GM18517 (cell line): ENCODE measurements around the gene ACO1.

Source experiments
- ATAC-seq: cut with Tn5 transposase; IDR thresholded peaks from one replicate; pipeline ENCODE4 v1.9.1; 2021; ENCODE audit warnings: mild to moderate bottlenecking, moderate library complexity; ENCODE audit not compliant: unreplicated experiment

ACO1 gene

GRCh38 chr9:32382565-32383320 lies 1.7 kb upstream of the ACO1 start:
- no peak for ATAC-seq

GRCh38 chr9:32384002-32384363 lies 460 bp upstream of the ACO1 start:
- no peak for ATAC-seq

- no peak for ATAC-seq
Observed at GRCh38 chr9:32385152-32385884, 875 bp downstream of the ACO1 start.

GRCh38 chr9:32385885-32386283 lies 1.4 kb downstream of the ACO1 start:
- no peak for ATAC-seq

GRCh38 chr9:32387256-32387655 lies 2.8 kb downstream of the ACO1 start:
- no peak for ATAC-seq

DNA sequence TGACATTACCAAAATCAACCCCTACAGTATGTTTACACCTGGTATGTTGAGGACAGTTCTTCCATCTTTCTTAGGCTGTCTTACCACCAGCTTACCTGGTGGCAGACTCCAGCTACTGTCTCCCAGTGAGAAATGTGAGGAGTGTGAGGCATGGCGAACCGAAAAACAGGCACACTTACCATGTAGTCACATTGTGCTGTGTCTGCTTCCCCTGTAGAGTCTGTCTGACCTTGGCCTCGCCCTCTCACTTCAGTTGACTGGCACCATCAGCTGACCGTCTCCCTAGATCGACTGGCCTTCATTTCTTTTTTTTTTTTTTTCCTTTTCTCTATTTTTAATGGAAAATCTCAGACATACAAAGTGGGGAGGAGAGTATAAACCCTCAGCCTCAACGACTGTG lies 4.9 kb downstream of the ACO1 start:
- ATAC-seq, result no peak

DNA sequence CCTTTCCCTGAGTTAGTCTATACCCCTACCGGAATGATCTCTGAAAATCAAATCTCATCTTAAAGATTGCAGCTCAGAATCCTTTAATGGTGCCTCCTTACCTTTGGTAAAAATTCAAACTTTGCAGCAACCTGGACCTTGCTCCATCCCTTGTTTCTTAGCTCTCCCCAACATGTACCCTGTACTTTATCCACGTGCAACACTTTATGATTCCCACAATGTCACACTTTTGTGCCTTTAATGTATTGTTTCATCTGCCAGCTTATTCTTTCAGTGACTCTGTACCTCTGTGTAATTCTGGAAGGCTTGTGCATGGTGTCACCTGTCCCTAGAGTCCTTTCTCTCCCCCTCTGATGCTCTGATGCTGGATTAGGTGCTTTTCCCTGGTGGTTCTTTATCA lies 9.5 kb downstream of the ACO1 start:
- no peak for ATAC-seq

DNA sequence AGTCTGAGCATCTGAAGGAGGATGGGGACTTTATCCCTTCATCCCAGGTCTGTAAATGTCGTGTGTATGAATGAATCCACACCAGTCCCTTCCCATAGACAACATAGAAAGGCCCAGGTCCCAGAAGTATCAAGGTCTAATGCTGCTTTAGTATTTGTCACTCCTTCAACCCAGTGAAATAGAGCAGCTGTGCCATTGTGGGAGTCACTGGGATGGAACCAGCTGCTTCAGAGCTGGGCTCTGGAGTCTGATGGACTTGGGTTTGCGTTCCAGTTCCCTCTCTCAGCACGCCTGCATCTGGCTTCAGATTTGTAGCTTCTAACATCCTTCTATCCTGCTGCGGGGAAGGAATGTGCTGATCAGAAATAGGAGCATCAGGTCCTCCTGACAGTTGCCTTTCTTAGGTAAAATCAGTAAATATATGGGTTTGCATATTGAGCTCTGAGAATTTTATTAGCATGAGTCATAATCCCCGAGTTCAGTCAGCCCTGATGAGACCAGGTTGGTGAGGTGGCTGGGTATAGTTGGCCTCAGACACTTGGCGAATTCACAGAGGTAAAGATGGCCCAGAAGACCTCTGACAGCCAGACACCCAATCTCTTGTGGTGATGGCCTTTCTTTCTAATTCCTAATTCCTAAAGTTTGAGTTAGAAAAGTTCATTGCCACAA lies 10.1 kb downstream of the ACO1 start:
- ATAC-seq, result no peak

GRCh38 chr9:32395510-32396216 lies 11.2 kb downstream of the ACO1 start:
- ATAC-seq, result no peak

DNA sequence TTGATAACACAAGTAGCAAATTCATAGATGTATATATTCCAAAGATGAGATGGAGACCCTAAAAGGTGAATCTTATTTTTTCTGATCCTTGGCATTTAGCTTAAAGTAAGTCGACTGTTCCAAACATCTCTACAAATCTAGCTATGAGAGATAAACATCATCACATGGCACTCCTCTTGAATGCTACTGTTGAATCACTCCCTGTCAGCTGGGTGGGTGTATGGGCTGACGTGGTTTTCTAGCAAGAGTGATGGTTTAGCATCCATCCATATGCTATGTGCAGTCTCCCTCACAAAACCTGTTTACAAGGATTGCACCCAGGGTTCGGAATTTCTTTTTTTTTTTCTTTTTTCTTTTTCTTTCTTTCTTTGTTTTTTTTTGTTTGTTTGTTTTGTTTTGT lies 13.8 kb downstream of the ACO1 start:
- no peak for ATAC-seq

- no peak for ATAC-seq
Observed at GRCh38 chr9:32399110-32399815, 14.8 kb downstream of the ACO1 start.

- no peak for ATAC-seq
Observed at GRCh38 chr9:32401488-32401887, 17.0 kb downstream of the ACO1 start.

DNA sequence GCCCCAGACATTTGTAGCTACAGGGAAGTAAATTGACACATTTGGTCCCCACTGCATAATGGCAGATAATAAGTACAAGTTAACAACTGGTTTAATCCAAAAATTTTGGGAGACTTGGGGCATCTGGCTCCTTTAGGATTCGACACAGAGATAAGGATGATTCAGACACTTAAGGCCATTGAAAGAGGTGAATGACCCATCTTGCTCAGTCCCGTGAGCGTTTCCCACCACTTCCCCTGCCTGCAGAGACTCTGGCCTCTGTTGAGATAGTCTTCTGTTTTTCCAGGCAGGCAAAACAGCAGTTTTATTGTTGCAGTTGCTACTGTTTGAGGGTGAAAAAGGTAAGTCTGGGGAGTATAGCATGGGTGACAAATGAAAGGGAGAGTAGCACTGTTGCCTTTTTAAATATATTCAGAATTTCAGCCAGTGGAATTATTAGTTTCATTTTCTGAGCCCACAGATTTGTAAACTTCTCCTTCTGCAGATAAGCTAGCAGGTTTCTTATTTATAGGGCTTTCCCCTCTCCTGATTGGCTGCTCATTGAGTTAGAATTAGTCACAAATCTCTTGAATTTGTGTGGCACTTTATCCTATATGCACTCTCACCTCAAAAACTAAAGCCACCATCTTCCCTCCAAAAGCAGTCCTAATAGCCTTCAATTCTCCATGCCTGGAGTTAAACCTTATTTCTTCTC lies 19.3 kb downstream of the ACO1 start:
- no peak for ATAC-seq

GRCh38 chr9:32404402-32404801 lies 20.0 kb downstream of the ACO1 start:
- no peak for ATAC-seq

DNA sequence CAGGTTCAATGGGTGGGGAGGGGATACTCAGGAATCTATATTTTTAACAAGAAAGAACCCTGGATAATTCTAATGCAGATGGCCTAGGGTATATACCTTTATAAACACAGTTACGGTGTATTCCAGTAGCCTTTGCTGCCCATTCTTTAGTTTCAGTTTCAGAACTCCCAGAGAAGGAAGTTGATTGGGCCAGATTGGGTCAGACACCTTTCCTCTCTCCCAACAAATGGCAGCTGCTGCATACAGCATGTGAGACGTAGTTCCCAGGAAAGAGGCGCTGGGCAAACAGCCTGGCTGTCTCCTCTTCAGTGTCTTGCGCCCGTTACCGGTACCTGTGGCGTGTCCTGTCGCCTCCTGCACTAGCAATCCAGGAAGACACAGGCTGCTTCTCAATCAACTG lies 20.4 kb downstream of the ACO1 start:
- no peak for ATAC-seq

- ATAC-seq, result no peak
Observed at GRCh38 chr9:32405506-32405905, 21.1 kb downstream of the ACO1 start.

DNA sequence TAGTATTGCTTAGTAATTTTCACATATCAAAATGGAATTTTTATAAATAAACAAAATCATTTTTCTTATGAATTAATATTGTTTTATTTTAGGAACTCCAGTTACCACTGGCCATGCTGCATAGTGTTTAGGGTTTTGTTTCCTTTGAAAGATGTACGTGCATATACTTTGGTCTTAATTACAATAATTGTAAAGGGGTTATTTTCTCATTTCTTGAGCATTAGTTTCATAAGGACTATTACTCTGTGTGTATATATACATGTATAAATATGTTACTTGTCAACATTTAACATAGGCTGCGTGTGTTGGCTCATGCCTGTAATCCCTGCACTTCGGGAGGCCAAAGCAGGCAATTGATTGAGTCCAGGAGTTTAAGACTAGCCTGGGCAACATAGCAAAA lies 21.6 kb downstream of the ACO1 start:
- ATAC-seq, result no peak

- ATAC-seq, result no peak
Observed at GRCh38 chr9:32411753-32412152, 27.3 kb downstream of the ACO1 start.

DNA sequence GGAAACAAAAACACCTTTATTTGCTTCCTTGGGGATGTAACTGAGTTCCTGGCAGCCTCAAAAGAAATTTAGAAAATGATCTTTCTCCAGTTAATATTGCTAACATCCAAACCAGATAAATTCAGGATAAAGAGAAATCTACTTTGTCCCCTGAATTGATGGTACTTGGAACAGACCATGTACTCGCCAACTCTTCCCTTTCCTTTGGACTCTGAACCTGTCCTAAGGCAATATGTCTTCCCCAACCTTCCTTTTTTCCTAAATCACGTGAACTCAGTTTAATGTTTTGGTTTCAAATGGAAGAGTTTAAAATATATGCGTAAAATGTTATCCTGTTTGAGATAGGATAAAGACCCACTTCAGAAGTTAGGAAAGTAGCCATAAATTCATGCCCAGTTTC lies 28.0 kb downstream of the ACO1 start:
- no peak for ATAC-seq

DNA sequence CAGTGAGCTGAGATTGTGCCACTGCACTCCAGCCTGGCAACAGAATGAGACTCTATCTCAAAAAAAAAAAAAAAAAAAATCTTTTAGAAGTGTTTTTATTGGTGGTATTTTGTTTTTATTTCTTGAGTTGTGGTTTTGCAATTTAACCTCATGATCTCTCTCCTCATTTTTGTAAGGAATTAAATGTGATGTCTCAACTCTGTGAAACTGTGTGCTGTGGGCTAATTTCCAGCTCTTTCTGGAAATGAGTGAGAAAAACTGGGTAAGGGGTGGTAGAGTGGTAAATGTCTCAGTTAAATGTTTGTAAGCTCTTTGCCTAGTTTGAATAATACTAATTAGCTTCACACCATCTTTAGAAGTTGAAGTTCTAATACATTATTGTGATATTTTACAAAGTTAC lies 29.0 kb downstream of the ACO1 start:
- ATAC-seq, result no peak
